ENCODE results near the gene IGLL5.

The IGLL5 gene

DNA sequence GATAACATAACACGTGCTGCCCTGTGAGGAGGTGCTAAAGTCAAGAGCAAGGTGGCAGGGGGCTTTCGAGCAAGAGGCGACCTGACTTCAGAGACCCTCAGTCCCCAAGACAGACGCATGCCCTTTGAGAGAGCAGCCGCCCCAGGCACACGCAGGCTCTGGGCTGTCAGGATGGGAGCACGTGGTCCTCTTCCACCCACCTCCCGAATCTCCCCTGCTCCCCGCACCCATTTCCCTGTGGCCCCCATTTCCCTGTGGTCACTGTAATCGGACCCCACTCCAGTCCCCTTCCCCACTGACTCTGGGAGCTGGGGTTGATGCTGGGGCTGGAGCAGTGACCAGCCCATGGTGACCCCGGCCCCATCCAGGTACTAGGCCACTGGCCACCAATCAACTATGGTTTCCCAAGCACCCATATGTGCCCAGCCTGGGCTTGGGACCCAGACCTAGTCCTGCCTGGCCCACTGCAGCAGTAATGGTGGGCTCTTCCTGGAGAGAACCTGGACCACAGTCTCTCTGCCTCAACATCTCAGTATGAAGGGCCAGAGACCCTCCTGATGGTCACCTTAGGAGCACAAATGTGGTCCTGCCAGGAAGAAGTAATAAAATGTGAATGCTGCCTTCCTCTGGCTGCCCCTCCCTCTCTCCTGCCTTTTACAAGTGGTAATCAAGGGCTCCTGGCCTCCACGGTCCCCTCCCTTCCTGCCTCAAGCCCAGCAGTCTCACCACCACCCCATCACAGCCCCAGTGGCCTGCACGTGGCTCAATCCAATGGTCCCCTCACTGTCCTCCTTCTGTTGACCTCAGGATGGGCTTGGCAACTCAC is 39.0 kb downstream of the IGLL5 start:
- Histone ChIP-seq H3K9ac (ENCODE audit: low read depth, low read length) (no peak overlapping the region), H3K4me1 (ENCODE audit: control insufficient read depth, insufficient read depth, low read length) (peaks cover 9% of the 10 kb centered on the region)

DNA sequence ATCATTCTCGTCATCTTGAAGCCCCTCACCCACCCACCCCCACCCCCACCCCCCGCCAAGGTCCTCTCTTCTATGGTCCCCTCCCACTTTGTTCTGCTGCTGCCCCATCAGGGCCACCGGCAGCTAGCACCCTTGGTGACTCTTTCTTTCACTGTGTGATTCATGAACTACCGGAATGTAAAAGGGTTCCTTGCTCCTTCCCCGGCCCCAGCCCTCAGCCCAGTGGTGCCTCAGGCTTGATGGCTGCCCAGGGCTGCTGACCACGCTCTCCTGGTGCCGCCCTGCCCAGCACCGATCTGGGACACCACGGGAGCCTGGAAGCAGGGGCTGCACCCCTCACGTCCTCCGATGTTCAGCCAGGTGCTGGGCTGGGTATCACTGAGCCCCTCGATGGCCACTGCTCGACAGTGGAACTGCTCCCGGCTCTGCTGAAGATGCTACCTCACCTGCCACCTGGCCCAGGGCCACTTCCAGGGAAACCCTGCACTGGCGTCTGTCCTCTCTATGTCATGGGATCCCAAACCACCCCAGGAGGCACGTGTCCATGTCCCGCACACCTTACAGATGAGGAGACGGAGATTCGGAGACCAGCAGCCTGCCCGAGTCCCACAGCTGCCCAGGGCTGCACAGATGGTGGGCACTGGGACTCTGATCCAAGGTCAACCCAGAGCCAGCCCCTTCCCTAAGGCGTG is 39.7 kb downstream of the IGLL5 start:
- H3K4me1 ChIP-seq (ENCODE audit: control insufficient read depth, insufficient read depth, low read length): peaks cover 9% of the 10 kb centered on the region
- H3K36me3 ChIP-seq (ENCODE audit: control insufficient read depth, insufficient read depth, low read length): no peaks in the 10 kb centered on the region
- H3K9me3 ChIP-seq (ENCODE audit: control insufficient read depth, insufficient read depth, low read length): no peaks in the 10 kb centered on the region
- no peak overlapping the region for H3K27ac ChIP-seq (ENCODE audit: low read depth, low read length)
- H3K4me3 ChIP-seq (ENCODE audit: low read depth, low read length): no peak overlapping the region
- no peak overlapping the region for H3K9ac ChIP-seq (ENCODE audit: low read depth, low read length)
- peaks cover 17% of the 10 kb centered on the region for H3K27me3 ChIP-seq (ENCODE audit: control insufficient read depth, insufficient read depth, low read length)

More for the DNA sequence above, 39.0 kb downstream of the IGLL5 start:
- Histone ChIP-seq H3K27ac (ENCODE audit: low read depth, low read length) (no peak overlapping the region), H3K9me3 (ENCODE audit: control insufficient read depth, insufficient read depth, low read length) (no peaks in the 10 kb centered on the region), H3K27me3 (ENCODE audit: control insufficient read depth, insufficient read depth, low read length) (peaks cover 17% of the 10 kb centered on the region), H3K4me3 (ENCODE audit: low read depth, low read length) (no peak overlapping the region), H3K36me3 (ENCODE audit: control insufficient read depth, insufficient read depth, low read length) (no peaks in the 10 kb centered on the region)

DNA sequence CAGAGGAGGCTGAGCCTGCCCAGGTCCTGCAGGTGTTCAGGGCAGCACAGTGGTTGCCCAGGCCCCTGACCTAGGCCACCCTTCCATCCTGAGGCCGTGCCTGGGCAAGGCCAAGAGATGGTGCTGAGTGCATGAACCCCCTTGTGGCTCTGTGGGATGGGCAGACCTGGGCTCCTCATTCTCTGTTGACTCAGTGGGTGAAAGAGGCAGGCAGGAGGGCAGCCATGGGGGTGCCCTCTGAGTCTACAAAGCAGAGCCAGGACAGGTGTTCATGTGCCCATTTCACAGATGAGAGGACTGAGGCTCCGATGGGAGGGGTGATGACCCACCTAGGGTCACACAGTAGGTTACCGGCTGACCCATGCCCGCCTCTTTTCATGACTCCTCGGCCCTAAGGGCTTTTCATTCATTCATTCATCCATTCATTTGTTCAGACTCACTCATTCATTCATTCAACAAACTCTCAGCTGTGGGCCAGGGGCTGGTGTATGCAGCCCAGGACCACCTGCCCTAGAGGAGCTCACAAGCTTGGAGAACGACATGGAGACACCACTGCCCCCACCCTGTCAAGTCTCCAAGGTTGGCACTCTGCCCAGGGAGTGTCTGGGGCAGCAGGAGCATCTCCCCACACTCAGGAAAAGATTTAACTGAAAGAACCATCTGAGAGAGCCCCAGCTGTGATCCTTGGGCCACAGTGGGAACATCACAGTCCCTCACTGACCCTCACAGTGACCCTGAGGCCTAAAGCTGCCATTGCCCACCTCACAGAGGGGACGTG is 40.5 kb downstream of the IGLL5 start:
- H3K4me3 ChIP-seq (ENCODE audit: low read depth, low read length): no peak overlapping the region
- peaks cover 9% of the 10 kb centered on the region for H3K4me1 ChIP-seq (ENCODE audit: control insufficient read depth, insufficient read depth, low read length)
- H3K9ac ChIP-seq (ENCODE audit: low read depth, low read length): no peak overlapping the region
- H3K9me3 ChIP-seq (ENCODE audit: control insufficient read depth, insufficient read depth, low read length): no peaks in the 10 kb centered on the region
- H3K27me3 ChIP-seq (ENCODE audit: control insufficient read depth, insufficient read depth, low read length): peaks cover 17% of the 10 kb centered on the region
- H3K27ac ChIP-seq (ENCODE audit: low read depth, low read length): no peak overlapping the region
- no peaks in the 10 kb centered on the region for H3K36me3 ChIP-seq (ENCODE audit: control insufficient read depth, insufficient read depth, low read length)

DNA sequence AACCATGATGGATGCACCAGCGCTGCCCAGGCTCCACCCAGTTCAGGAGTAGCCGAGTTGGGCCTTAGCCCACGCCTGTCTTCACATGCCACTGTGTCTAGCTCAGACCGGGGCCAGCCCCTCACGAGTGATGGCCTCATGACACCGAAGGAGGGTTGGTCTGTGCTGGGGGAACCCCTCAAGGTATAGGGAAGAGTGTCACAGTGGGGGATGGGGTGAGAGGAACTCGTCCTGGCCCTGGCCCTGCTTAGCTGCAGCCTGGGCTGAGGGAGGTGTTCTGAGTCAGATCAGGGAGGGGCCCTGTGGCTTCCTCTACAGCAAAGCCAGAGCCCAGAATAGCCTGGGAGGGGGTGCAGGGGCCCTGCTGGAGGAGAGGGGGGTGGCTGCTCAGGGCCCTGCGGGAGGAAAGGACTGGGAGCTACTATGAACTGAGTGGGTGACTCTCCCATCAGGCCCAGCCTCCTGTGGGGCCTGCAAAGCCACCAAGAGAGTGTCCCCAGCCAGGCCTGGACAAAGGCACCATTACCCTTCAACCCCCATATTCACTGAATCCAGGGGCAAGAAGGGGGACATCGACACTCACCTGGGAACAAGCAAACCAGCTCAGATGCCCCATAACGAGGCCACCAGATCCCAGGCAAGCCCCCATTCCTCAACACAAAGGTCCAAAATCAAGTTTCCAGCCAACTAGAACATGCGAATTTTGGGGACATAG is 41.2 kb downstream of the IGLL5 start:
- H3K36me3 ChIP-seq (ENCODE audit: control insufficient read depth, insufficient read depth, low read length): no peaks in the 10 kb centered on the region
- peaks cover 9% of the 10 kb centered on the region for H3K4me1 ChIP-seq (ENCODE audit: control insufficient read depth, insufficient read depth, low read length)
- peaks cover 17% of the 10 kb centered on the region for H3K27me3 ChIP-seq (ENCODE audit: control insufficient read depth, insufficient read depth, low read length)
- no peaks in the 10 kb centered on the region for H3K9me3 ChIP-seq (ENCODE audit: control insufficient read depth, insufficient read depth, low read length)
- H3K27ac ChIP-seq (ENCODE audit: low read depth, low read length): no peak overlapping the region
- no peak overlapping the region for H3K4me3 ChIP-seq (ENCODE audit: low read depth, low read length)
- H3K9ac ChIP-seq (ENCODE audit: low read depth, low read length): no peak overlapping the region

DNA sequence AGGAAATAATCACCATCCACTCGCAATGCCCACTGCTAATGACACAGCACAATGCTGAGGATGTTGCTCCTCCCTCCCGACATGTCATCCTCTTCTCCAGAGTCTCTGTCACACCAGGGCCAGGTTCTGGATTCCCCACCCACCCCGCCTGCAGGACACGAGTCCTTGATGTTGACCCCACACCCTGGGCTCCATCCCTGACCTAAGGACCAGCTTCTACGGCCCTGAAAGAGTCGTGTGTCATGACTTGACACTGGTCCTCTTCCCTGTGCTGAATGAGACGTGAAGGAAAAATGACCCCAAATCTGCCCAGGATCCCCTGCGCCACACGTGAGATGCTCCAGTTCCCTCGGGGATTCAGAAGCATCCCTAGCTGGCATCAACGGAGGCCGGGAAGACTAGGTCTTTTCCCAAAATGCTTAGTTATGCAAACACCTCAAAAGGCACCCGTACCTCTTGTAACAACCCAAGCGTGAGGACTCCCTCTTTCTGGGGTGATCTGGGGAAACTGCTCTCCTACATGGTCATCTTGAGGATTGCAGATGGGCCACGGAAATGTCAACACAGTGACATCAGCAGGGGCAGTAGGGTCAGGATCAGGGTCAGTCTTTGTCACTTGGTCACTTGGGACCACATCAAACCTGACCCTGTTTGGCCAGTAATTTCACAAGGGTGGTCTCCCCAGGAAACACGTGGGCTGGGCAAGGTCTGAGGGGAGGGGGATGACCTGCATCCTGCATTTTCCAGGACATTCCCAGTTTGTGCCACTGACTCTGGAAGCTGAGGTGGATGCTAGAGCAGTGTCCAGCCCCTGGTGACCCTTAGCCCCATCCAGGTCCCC is 42.0 kb downstream of the IGLL5 start:
- Histone ChIP-seq H3K27ac (ENCODE audit: low read depth, low read length) (no peak overlapping the region), H3K27me3 (ENCODE audit: control insufficient read depth, insufficient read depth, low read length) (peaks cover 17% of the 10 kb centered on the region), H3K9ac (ENCODE audit: low read depth, low read length) (no peak overlapping the region), H3K9me3 (ENCODE audit: control insufficient read depth, insufficient read depth, low read length) (no peaks in the 10 kb centered on the region), H3K4me3 (ENCODE audit: low read depth, low read length) (no peak overlapping the region), H3K36me3 (ENCODE audit: control insufficient read depth, insufficient read depth, low read length) (no peaks in the 10 kb centered on the region), H3K4me1 (ENCODE audit: control insufficient read depth, insufficient read depth, low read length) (peaks cover 9% of the 10 kb centered on the region)

DNA sequence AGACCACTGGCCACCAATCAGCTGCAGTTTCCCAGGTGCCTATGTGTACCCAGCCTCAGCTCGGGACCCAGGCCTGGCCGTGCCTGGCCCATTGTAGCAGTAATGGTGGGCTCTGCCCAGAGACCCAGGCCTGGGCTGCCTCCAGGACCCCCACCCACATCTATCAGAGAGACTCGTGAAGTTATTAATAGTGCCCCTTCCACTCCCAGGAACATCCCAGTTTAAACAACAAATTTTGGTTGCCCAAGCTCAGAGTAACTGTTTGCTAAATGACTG is 42.5 kb downstream of the IGLL5 start:
- H3K9me3 ChIP-seq (ENCODE audit: control insufficient read depth, insufficient read depth, low read length): no peaks in the 10 kb centered on the region
- H3K4me3 ChIP-seq (ENCODE audit: low read depth, low read length): no peak overlapping the region
- H3K27me3 ChIP-seq (ENCODE audit: control insufficient read depth, insufficient read depth, low read length): peaks cover 17% of the 10 kb centered on the region
- H3K4me1 ChIP-seq (ENCODE audit: control insufficient read depth, insufficient read depth, low read length): peaks cover 9% of the 10 kb centered on the region
- no peak overlapping the region for H3K9ac ChIP-seq (ENCODE audit: low read depth, low read length)
- H3K36me3 ChIP-seq (ENCODE audit: control insufficient read depth, insufficient read depth, low read length): no peaks in the 10 kb centered on the region
- no peak overlapping the region for H3K27ac ChIP-seq (ENCODE audit: low read depth, low read length)

DNA sequence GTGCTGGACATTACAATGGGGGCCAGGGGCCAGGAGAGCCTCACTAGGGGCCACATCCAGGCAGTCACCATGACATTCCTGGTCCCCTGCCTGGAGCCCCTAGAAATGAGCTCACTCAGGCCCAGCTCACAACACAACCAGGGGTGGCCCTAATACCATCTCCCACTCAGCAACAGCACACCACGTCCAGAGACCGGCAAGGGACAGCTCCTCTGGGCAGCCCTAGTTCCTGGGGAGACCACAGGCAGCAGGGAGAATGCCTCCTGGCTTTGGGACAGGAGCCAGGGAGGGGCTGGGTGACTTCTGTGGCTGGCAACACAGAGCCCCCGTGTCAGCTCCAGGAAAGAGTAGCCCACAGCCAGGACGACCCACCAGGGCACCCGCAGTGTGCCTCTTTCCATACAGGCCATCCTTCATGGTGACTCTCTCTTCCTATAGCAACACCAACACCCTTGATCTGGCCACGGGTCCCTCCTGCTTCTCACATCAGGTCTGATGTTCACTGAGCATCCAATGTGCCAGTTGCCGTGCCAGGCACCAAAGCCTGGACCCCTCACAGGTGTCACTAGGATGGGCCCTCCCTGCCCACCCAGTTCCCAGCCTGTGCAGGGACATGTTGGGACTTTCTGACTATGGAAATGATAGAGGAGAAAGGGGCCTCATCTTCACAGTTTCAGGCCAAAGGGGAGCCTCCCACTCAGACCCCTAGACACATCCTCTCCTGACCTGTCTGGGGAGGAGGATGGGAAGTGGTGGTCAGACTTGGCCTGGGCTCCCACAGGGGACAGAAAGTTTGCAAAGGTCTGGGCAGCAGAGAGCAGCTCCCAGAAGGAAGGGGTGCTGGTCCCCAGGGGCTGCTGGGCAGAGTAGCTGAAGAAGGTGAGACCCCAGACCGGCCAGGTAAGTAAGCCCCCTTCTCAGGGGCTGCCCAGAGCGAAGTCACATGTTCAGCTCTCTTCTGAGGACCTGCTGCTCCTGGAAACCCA is 43.2 kb downstream of the IGLL5 start:
- Histone ChIP-seq H3K4me1 (ENCODE audit: control insufficient read depth, insufficient read depth, low read length) (peaks cover 5% of the 10 kb centered on the region), H3K9ac (ENCODE audit: low read depth, low read length) (no peak overlapping the region), H3K36me3 (ENCODE audit: control insufficient read depth, insufficient read depth, low read length) (no peaks in the 10 kb centered on the region), H3K27ac (ENCODE audit: low read depth, low read length) (no peak overlapping the region), H3K27me3 (ENCODE audit: control insufficient read depth, insufficient read depth, low read length) (peaks cover 10% of the 10 kb centered on the region), H3K9me3 (ENCODE audit: control insufficient read depth, insufficient read depth, low read length) (no peaks in the 10 kb centered on the region), H3K4me3 (ENCODE audit: low read depth, low read length) (no peak overlapping the region)

DNA sequence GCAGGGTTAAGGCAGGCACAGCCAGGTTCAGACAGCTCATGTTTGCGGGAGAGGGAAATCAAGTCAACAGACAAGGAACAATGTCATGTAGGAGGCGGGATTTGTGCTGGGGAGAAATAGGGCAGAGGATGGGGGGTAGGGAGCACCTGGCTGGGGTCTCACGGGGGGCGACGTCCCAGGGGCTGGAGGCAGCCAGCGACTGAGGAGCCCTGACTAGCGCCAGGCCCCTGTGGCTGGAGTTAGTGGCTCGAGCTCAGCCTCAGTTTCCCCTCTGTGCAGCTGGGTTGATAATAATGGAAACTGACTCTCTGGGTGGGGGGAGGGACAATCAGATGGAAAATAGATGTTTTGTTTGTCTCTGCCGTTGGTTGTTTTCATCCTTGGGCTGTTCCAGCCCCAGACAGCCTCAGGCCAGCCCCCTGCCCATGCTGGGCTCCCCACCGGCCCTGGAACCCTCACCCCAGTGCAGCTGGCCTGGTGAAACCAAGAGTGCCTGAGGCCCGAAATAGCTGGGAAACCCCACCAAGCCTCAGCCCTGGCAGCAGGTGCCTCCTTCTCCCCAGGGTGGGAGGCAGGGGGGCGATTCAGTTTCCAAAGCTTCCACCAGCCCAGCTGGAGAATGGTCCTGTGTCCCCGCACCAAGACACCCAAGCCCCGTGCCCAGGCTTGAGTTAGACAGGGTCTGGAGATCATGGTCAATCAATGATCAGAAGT is 44.1 kb downstream of the IGLL5 start:
- Histone ChIP-seq H3K27ac (ENCODE audit: low read depth, low read length) (no peak overlapping the region), H3K27me3 (ENCODE audit: control insufficient read depth, insufficient read depth, low read length) (peaks cover 4% of the 10 kb centered on the region), H3K36me3 (ENCODE audit: control insufficient read depth, insufficient read depth, low read length) (no peaks in the 10 kb centered on the region), H3K4me1 (ENCODE audit: control insufficient read depth, insufficient read depth, low read length) (no peaks in the 10 kb centered on the region; the same call in 1 of the 2 replicates), H3K9me3 (ENCODE audit: control insufficient read depth, insufficient read depth, low read length) (no peaks in the 10 kb centered on the region), H3K4me3 (ENCODE audit: low read depth, low read length) (no peak overlapping the region), H3K9ac (ENCODE audit: low read depth, low read length) (no peak overlapping the region)

DNA sequence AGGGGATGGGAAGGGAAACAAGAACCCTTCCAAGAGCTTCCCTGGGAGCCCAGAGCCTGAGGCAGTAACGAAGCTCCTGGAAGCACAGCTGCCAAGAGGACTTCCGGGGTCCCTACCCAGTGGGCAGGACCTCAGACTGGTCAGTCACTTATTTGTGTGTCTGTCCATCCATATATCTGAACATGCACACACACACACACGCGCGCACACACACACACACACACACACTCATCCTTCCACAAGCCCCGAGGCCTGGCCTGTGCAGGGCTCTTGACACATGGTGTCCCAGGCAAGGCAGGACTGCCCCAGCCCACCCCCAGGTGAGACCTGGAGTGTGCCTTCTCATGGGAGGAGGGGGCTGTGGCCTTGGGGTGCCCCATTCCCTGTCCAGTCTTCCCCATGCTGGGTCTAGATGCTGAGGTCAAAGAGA is 44.9 kb downstream of the IGLL5 start:
- Histone ChIP-seq H3K4me3 (ENCODE audit: low read depth, low read length) (no peak overlapping the region), H3K4me1 (ENCODE audit: control insufficient read depth, insufficient read depth, low read length) (no peaks in the 10 kb centered on the region), H3K9ac (ENCODE audit: low read depth, low read length) (no peak overlapping the region), H3K27ac (ENCODE audit: low read depth, low read length) (no peak overlapping the region), H3K27me3 (ENCODE audit: control insufficient read depth, insufficient read depth, low read length) (peaks cover 2% of the 10 kb centered on the region), H3K36me3 (ENCODE audit: control insufficient read depth, insufficient read depth, low read length) (no peaks in the 10 kb centered on the region), H3K9me3 (ENCODE audit: control insufficient read depth, insufficient read depth, low read length) (no peaks in the 10 kb centered on the region)
